GM19193 (cell line): ENCODE measurements around the gene GRN.
A peak's percentile ranks its signal among the peaks of the same experiment; 100 is the strongest.

ENCODE experiments used
- POLR2A ChIP-seq: IDR thresholded peaks from 4 replicates; pipeline ENCODE4 v1.6.1; 2011; ENCODE audit not compliant: insufficient read depth, insufficient read length; ENCODE audit errors: extremely low read depth

Gene GRN

GRCh38 chr17:44344939-44345453, at the start of gene GRN:
GRN (plus strand) TSS chr17:44345302; CDS start chr17:44349165, 3,863 bp downstream.
- TF ChIP-seq POLR2A: peak; percentile 96

- TF ChIP-seq POLR2A: no peak
Observed at GRCh38 chr17:44297975-44298374, 47.1 kb upstream of the GRN start.

- no peak for TF ChIP-seq POLR2A
Observed at GRCh38 chr17:44304651-44305050, 40.5 kb upstream of the GRN start.

GRCh38 chr17:44307387-44308186, 37.5 kb upstream of the GRN start:
- no peak for TF ChIP-seq POLR2A

GRCh38 chr17:44308320-44308818, 36.7 kb upstream of the GRN start, which contains the start of gene RUNDC3A:
RUNDC3A (plus strand) TSS chr17:44308601; CDS start chr17:44308833, 232 bp downstream.
- TF ChIP-seq POLR2A: no peak

GRCh38 chr17:44308865-44309264, 36.2 kb upstream of the GRN start:
- no peak for TF ChIP-seq POLR2A

- TF ChIP-seq POLR2A: no peak
Observed at GRCh38 chr17:44309472-44309871, 35.6 kb upstream of the GRN start.

GRCh38 chr17:44310188-44310587, 34.9 kb upstream of the GRN start:
- no peak for TF ChIP-seq POLR2A

- TF ChIP-seq POLR2A: no peak
Observed at GRCh38 chr17:44310609-44311376, 34.3 kb upstream of the GRN start.

- no peak for TF ChIP-seq POLR2A
Observed at GRCh38 chr17:44311562-44312181, 33.4 kb upstream of the GRN start.

- no peak for TF ChIP-seq POLR2A
Observed at GRCh38 chr17:44312396-44313104, 32.6 kb upstream of the GRN start.

- TF ChIP-seq POLR2A: no peak
Observed at GRCh38 chr17:44314031-44314430, 31.1 kb upstream of the GRN start.

- TF ChIP-seq POLR2A: no peak
Observed at GRCh38 chr17:44314524-44314868, 30.6 kb upstream of the GRN start.

- no peak for TF ChIP-seq POLR2A
Observed at GRCh38 chr17:44314869-44315661, 30.0 kb upstream of the GRN start.
